CD4-positive, alpha-beta T cell (primary cell): ENCODE measurements around the gene PLCB1. TPM values are rescaled to one million over a fixed set of nuclear protein-coding genes. Genes with fewer than 3 reads are reported as not detected.

Experiments
- ATAC-seq: fragments of 200-7000 bp; cut with Tn5 transposase; one replicate; pipeline ENCODE4 v1.10.0; 2022; ENCODE audit warnings: mild to moderate bottlenecking; ENCODE audit not compliant: poor library complexity
- CTCF ChIA-PET: fragments of 350-600 bp; sonication (Branson Sonifier 250); formaldehyde crosslinking; loops from one replicate; lab custom pipeline; 2021; ENCODE audit warnings: antibody characterized with exemption, inconsistent platforms; lab: Charles Lee
- POLR2A ChIA-PET: fragments of 350-600 bp; sonication (Branson Sonifier 250); formaldehyde crosslinking; loops from one replicate; lab custom pipeline; 2021; ENCODE audit warnings: antibody characterized with exemption, inconsistent platforms; lab: Charles Lee
- DNase-seq, 14 experiments: peaks; one replicate each; pipeline ENCODE4 v3.0.0-alpha.2; 2013 to 2020; ENCODE audit warnings: mixed read lengths in 2 of 14
- H3K27ac ChIP-seq, 2 donors: one replicate each; pipeline versions ENCODE4 v1.5.1 to v1.7.0; 2013; ENCODE audit warnings: low read length in 2 of 2, low read depth in 1 of 2, mild to moderate bottlenecking in 1 of 2
- H3K27me3 ChIP-seq, 2 experiments: 1 replicate in 1 of 2; 2 replicates in 1 of 2; pipeline versions ENCODE4 v1.6.1 to v1.7.0; 2013; ENCODE audit warnings: low read length in 2 of 2, control low read depth in 1 of 2, mild to moderate bottlenecking in 1 of 2, moderate library complexity in 1 of 2; ENCODE audit not compliant: insufficient read depth in 2 of 2, control insufficient read depth in 1 of 2
- H3K36me3 ChIP-seq: one replicate; pipeline ENCODE4 v1.6.1; 2013; ENCODE audit warnings: low read length, control low read depth; ENCODE audit not compliant: insufficient read depth
- H3K4me1 ChIP-seq: one replicate; pipeline ENCODE4 v1.6.1; 2013; ENCODE audit warnings: low read length, control low read depth; ENCODE audit not compliant: insufficient read depth
- H3K4me3 ChIP-seq: one replicate; pipeline ENCODE4 v1.5.1; 2013; ENCODE audit warnings: mild to moderate bottlenecking, low read length, moderate library complexity
- H3K9me3 ChIP-seq, 2 experiments: 1 replicate in 1 of 2; 2 replicates in 1 of 2; pipeline versions ENCODE4 v1.6.1 to v1.7.0; 2013; ENCODE audit warnings: low read length in 2 of 2, mild to moderate bottlenecking in 2 of 2, control low read depth in 1 of 2, moderate library complexity in 1 of 2; ENCODE audit not compliant: control insufficient read depth in 1 of 2, insufficient read depth in 1 of 2
- H3K27ac Mint-ChIP-seq: one replicate; pipeline ENCODE4 v1.8.0; 2020; ENCODE audit warnings: mixed read lengths
- H3K27me3 Mint-ChIP-seq: one replicate; pipeline ENCODE4 v1.8.0; 2021; ENCODE audit warnings: mixed read lengths
- H3K36me3 Mint-ChIP-seq: one replicate; pipeline ENCODE4 v1.8.0; 2021; ENCODE audit warnings: low read depth, mixed read lengths
- H3K4me1 Mint-ChIP-seq: one replicate; pipeline ENCODE4 v1.8.0; 2021; ENCODE audit warnings: low read depth, mixed read lengths
- H3K4me3 Mint-ChIP-seq: one replicate; pipeline ENCODE4 v1.8.0; 2020; ENCODE audit warnings: mild to moderate bottlenecking, mixed read lengths
- H3K9me3 Mint-ChIP-seq: one replicate; pipeline ENCODE4 v1.8.0; 2020; ENCODE audit warnings: mixed read lengths
- CTCF ChIP-seq: fragments of 200-600 bp; IDR thresholded peaks from one replicate; pipeline ENCODE4 v1.8.0; 2022; ENCODE audit warnings: antibody characterized with exemption, mild to moderate bottlenecking
- intact Hi-C, 2 experiments: fragments of 100-400 bp; cut with DNase I in 1 of 2; cut with micrococcal nuclease in 1 of 2; formaldehyde crosslinking; loops; one replicate each; pipeline versions ENCODE4 v1.15.1 to v1.9.0; 2023 to 2025; cut with DNase I, micrococcal nuclease
- total RNA-seq, 174 experiments: library from RNA in 2 of 174; stranded (reverse) in 2 of 174; gene quantifications; one replicate each; pipeline ENCODE4 v1.2.3 and lab custom pipeline; 2021 to 2026

Gene PLCB1
- total RNA-seq, 2 experiments from 2014 or later = 3.8 to 5.6 TPM

- TF ChIP-seq CTCF = no peak
- Histone ChIP-seq H3K36me3 (no peaks in the 10 kb centered on the region), H3K4me3 (no peak overlapping the region), H3K9me3 (no peaks in the 10 kb centered on the region), H3K27ac (no peak overlapping the region), H3K4me1 (no peaks in the 10 kb centered on the region), H3K27me3 (no peaks in the 10 kb centered on the region)
- ChIA-PET POLR2A (no interaction called here), CTCF (no interaction called here)
- Mint-ChIP-seq H3K36me3 (no peaks in the 10 kb centered on the region), H3K4me1 (no peaks in the 10 kb centered on the region), H3K9me3 (no peaks in the 10 kb centered on the region), H3K27ac (no peak overlapping the region), H3K27me3 (no peaks in the 10 kb centered on the region), H3K4me3 (no peak overlapping the region)
- ATAC-seq (no peak), DNase-seq (no peak)
- intact Hi-C loops = no loop called here
These were observed 188.9 kb downstream of the PLCB1 start for GRCh38 chr20:8321001-8321400.

- Mint-ChIP-seq H3K4me3 (no peak overlapping the region), H3K27me3 (no peaks in the 10 kb centered on the region), H3K36me3 (no peaks in the 10 kb centered on the region), H3K9me3 (no peaks in the 10 kb centered on the region), H3K4me1 (no peaks in the 10 kb centered on the region), H3K27ac (no peak overlapping the region)
- Histone ChIP-seq H3K4me1 (no peaks in the 10 kb centered on the region), H3K4me3 (no peak overlapping the region), H3K9me3 (no peaks in the 10 kb centered on the region), H3K27ac (no peak overlapping the region), H3K27me3 (no peaks in the 10 kb centered on the region), H3K36me3 (no peaks in the 10 kb centered on the region)
- DNase-seq = no peak
- no peak for TF ChIP-seq CTCF
- ATAC-seq = no peak
- ChIA-PET CTCF (no interaction called here), POLR2A (no interaction called here)
- intact Hi-C loops = no loop called here
These were observed 190.7 kb downstream of the PLCB1 start for GRCh38 chr20:8322662-8323217.

- Histone ChIP-seq H3K4me3 (no peak overlapping the region), H3K4me1 (no peaks in the 10 kb centered on the region), H3K36me3 (no peaks in the 10 kb centered on the region), H3K27me3 (no peaks in the 10 kb centered on the region), H3K9me3 (no peaks in the 10 kb centered on the region), H3K27ac (no peak overlapping the region)
- Mint-ChIP-seq H3K9me3 (no peaks in the 10 kb centered on the region), H3K27ac (no peak overlapping the region), H3K4me3 (no peak overlapping the region), H3K4me1 (no peaks in the 10 kb centered on the region), H3K27me3 (no peaks in the 10 kb centered on the region), H3K36me3 (no peaks in the 10 kb centered on the region)
- TF ChIP-seq CTCF = no peak
- no peak for DNase-seq
- no peak for ATAC-seq
- intact Hi-C loops = loop anchor here in 1 of 2 experiments (2.0 kb wide), 1 partner anchor 67 kb away; no protein-coding TSS in a partner anchor
- ChIA-PET POLR2A (no interaction called here), CTCF (no interaction called here)
These were observed 194.1 kb downstream of the PLCB1 start for GRCh38 chr20:8326191-8326590.
